DND-41 (cell line): Measurements from ENCODE around the gene DCBLD2.

ENCODE experiments used
- ATAC-seq: fragments of 200-7000 bp; cut with Tn5 transposase; 3 replicates; pipeline ENCODE4 v1.9.1; 2021; ENCODE audit warnings: low read depth; ENCODE audit not compliant: insufficient read depth
- DNase-seq: peaks from one replicate; pipeline ENCODE4 v3.0.0-alpha.2; 2020
- H2AFZ ChIP-seq: 2 replicates; pipeline ENCODE4 v1.6.0; 2012; ENCODE audit warnings: low read depth, low read length
- H3K27ac ChIP-seq: 2 replicates; pipeline ENCODE4 v1.5.1; 2012; ENCODE audit warnings: low read length, inconsistent platforms
- H3K27me3 ChIP-seq: fragments of 200-600 bp; sonication (generic); 2 replicates; pipeline ENCODE4 v1.6.0; 2012; ENCODE audit warnings: low read length, mild to moderate bottlenecking, inconsistent platforms; ENCODE audit not compliant: insufficient read depth, poor library complexity
- H3K36me3 ChIP-seq: 2 replicates; pipeline ENCODE4 v1.5.1; 2012; ENCODE audit warnings: low read length, inconsistent platforms; ENCODE audit not compliant: insufficient read depth
- H3K4me1 ChIP-seq: 2 replicates; pipeline ENCODE4 v1.5.1; 2012; ENCODE audit warnings: mild to moderate bottlenecking, low read length; ENCODE audit not compliant: insufficient read depth
- H3K4me2 ChIP-seq: 2 replicates; pipeline ENCODE4 v1.6.0; 2012; ENCODE audit warnings: mild to moderate bottlenecking, moderate library complexity, low read length, inconsistent platforms; ENCODE audit not compliant: insufficient read depth
- H3K4me3 ChIP-seq, 2 experiments: fragments of 200-600 bp in 1 of 2; shearing (Covaris generic) in 1 of 2; 2 replicates each; pipeline ENCODE4 v1.5.1; 2012 to 2016; ENCODE audit warnings: inconsistent platforms in 2 of 2, low read length in 2 of 2, mild to moderate bottlenecking in 2 of 2, low read depth in 1 of 2, moderate library complexity in 1 of 2
- H3K79me2 ChIP-seq: 2 replicates; pipeline ENCODE4 v1.6.0; 2012; ENCODE audit warnings: low read length, inconsistent platforms; ENCODE audit not compliant: insufficient read depth
- H3K9ac ChIP-seq: 2 replicates; pipeline ENCODE4 v1.6.0; 2012; ENCODE audit warnings: low read depth, mild to moderate bottlenecking, inconsistent platforms, low read length, moderate library complexity
- H3K9me3 ChIP-seq: 2 replicates; pipeline ENCODE4 v1.5.1; 2012; ENCODE audit warnings: low read length, moderate library complexity, mild to moderate bottlenecking, inconsistent platforms; ENCODE audit not compliant: insufficient read depth, severe bottlenecking
- H4K20me1 ChIP-seq: 2 replicates; pipeline ENCODE4 v1.6.0; 2012; ENCODE audit warnings: low read length; ENCODE audit not compliant: insufficient read depth
- EZH2 ChIP-seq: IDR thresholded peaks from 3 replicates; pipeline ENCODE4 v1.6.1; 2012; ENCODE audit warnings: borderline replicate concordance, low read depth, mild to moderate bottlenecking, moderate library complexity, low read length, inconsistent platforms; ENCODE audit not compliant: severe bottlenecking
- TF ChIP-seq, protein P1 (sequence below): IDR thresholded peaks from 2 replicates; pipeline ENCODE4 v1.5.1; 2012; ENCODE audit warnings: borderline replicate concordance, low read length, moderate library complexity, mild to moderate bottlenecking; ENCODE audit not compliant: poor library complexity, severe bottlenecking; ENCODE audit errors: extremely low read depth

Gene DCBLD2

DNA sequence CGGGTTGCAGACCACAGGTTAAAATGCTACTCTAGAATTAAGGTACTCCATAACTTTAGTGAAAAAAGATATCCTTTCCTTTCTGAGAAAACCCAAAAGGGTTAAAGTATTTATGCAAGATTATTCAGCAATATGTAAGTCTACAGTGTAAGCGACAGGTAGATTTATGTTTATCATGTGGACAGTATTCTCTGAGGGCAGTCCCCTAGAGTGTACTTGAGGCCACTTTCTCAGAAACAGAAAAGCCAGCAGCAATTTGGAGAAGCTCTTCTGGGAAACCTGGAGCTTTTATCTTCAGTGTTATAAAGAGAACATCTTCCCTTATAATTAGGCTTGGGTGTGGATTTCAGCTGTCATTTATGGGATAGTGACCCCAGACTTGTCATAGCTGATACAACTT is 129.5 kb downstream of the DCBLD2 start:
- no peaks in the 10 kb centered on the region for H3K4me1 ChIP-seq
- DNase-seq (no peak), ATAC-seq (no peak)
- no peaks in the 10 kb centered on the region for H4K20me1 ChIP-seq
- no peaks in the 10 kb centered on the region for H3K27me3 ChIP-seq
- no peak overlapping the region for H3K9ac ChIP-seq
- H2AFZ ChIP-seq = no peak overlapping the region
- no peaks in the 10 kb centered on the region for H3K9me3 ChIP-seq
- no peak for TF ChIP-seq EZH2
- TF ChIP-seq, protein P1, sequence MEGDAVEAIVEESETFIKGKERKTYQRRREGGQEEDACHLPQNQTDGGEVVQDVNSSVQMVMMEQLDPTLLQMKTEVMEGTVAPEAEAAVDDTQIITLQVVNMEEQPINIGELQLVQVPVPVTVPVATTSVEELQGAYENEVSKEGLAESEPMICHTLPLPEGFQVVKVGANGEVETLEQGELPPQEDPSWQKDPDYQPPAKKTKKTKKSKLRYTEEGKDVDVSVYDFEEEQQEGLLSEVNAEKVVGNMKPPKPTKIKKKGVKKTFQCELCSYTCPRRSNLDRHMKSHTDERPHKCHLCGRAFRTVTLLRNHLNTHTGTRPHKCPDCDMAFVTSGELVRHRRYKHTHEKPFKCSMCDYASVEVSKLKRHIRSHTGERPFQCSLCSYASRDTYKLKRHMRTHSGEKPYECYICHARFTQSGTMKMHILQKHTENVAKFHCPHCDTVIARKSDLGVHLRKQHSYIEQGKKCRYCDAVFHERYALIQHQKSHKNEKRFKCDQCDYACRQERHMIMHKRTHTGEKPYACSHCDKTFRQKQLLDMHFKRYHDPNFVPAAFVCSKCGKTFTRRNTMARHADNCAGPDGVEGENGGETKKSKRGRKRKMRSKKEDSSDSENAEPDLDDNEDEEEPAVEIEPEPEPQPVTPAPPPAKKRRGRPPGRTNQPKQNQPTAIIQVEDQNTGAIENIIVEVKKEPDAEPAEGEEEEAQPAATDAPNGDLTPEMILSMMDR = no peak
- H3K4me2 ChIP-seq = no peak overlapping the region
- peaks cover 6% of the 10 kb centered on the region; the same call in 1 of the 2 replicates for H3K36me3 ChIP-seq
- H3K4me3 ChIP-seq = no peak overlapping the region
- H3K27ac ChIP-seq = no peak overlapping the region
- H3K79me2 ChIP-seq = no peaks in the 10 kb centered on the region

DNA sequence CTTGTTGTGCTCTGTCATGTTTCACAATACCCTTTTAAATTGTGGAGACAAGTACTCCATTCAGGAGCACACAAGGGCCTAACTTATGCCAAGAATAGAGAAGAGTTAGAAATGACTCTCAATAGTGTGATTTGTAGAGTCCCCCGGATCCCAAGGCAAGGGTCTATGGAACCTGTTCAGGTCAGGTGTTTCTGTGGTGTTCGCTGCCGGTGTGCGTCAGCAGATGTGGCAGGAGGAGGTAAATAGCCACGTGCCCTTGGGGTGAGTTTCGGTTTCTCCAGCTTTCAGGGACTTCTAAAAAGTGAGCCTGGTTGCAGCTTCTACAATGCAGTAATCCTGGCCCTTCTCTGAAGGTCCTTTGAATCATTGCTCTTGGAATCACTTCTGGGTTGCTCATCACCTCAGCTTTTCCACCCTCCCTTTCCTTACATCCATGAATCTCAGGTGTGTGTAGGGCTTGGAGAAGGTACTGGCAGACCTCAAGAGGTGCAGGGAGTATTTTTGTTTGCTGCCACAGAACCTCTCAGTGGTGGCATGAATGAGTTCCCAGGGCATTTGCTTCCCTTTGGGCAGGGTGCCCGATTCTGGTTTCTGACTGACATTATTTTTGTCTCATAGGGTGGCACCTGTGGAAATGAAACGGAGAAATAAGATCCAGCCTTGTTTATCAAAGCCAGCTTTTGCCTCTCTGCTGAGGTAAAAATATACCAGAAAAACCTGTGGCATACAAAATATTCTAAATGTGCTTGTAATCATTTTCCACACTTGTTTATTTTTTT is 131.0 kb downstream of the DCBLD2 start:
- Histone ChIP-seq H3K36me3 (no peaks in the 10 kb centered on the region), H2AFZ (no peak overlapping the region), H4K20me1 (no peaks in the 10 kb centered on the region), H3K79me2 (no peaks in the 10 kb centered on the region), H3K4me2 (no peak overlapping the region), H3K4me3 (no peak overlapping the region), H3K9ac (no peak overlapping the region), H3K27ac (no peak overlapping the region), H3K27me3 (no peaks in the 10 kb centered on the region), H3K9me3 (no peaks in the 10 kb centered on the region), H3K4me1 (no peaks in the 10 kb centered on the region)
- TF ChIP-seq, protein P1 = no peak
- no peak for TF ChIP-seq EZH2
- ATAC-seq (no peak), DNase-seq (no peak)

DNA sequence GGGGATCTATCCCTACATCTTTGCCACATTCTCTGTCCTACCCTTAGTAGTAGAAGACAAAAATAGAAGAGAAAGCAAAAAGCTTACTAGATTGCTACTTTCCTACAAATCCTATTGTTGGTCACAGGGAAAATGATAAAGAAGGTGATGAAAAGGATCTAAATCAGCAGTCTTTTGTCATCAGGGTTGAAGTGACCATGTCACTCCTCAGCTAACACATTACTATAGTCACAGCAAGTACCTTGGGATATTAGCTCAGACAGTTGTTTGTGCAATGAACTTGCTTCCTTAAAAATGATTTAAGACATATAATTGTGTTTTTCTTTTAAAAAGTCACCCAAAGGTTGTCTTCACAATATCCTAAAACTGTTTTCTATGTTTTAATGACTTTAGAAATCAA is 132.0 kb downstream of the DCBLD2 start:
- TF ChIP-seq, protein P1 = no peak
- TF ChIP-seq EZH2 = no peak
- no peak overlapping the region for H3K9ac ChIP-seq
- H3K4me3 ChIP-seq = no peak overlapping the region
- no peak overlapping the region for H3K27ac ChIP-seq
- H3K79me2 ChIP-seq = no peaks in the 10 kb centered on the region
- DNase-seq (no peak), ATAC-seq (no peak)
- H3K27me3 ChIP-seq = no peaks in the 10 kb centered on the region
- no peak overlapping the region for H3K4me2 ChIP-seq
- no peaks in the 10 kb centered on the region for H4K20me1 ChIP-seq
- no peak overlapping the region for H2AFZ ChIP-seq
- no peaks in the 10 kb centered on the region for H3K9me3 ChIP-seq
- no peaks in the 10 kb centered on the region for H3K4me1 ChIP-seq
- no peaks in the 10 kb centered on the region for H3K36me3 ChIP-seq
